Neural cell (in vitro differentiated cells): ENCODE data around the gene NFIA. TPM values are rescaled to one million over a fixed set of nuclear protein-coding genes. Genes with fewer than 3 reads are reported as not detected.

Source experiments
- H2AFZ ChIP-seq: fragments of 200-600, 300-800 bp; sonication (generic), shearing (Covaris generic); 2 replicates; pipeline ENCODE4 v1.6.0; 2014; ENCODE audit warnings: low read depth, mild to moderate bottlenecking, antibody characterized with exemption, low read length, moderate library complexity
- H3F3A ChIP-seq: fragments of 200-600 bp; shearing (Covaris generic); 2 replicates; pipeline ENCODE4 v1.6.1; 2016; ENCODE audit warnings: mild to moderate bottlenecking, moderate library complexity, mixed read lengths, antibody characterized with exemption, low read length; ENCODE audit not compliant: insufficient read depth, poor library complexity, severe bottlenecking
- H3K27ac ChIP-seq: fragments of 200-600, 300-800 bp; sonication (generic), shearing (Covaris generic); 2 replicates; pipeline ENCODE4 v1.5.1; 2014; ENCODE audit warnings: mild to moderate bottlenecking, low read length, moderate library complexity
- H3K27me3 ChIP-seq: fragments of 300-800, 200-600 bp; sonication (generic), shearing (Covaris generic); 2 replicates; pipeline ENCODE4 v1.6.0; 2014; ENCODE audit warnings: mild to moderate bottlenecking, low read depth, low read length, moderate library complexity; ENCODE audit not compliant: insufficient read depth
- H3K36me3 ChIP-seq: fragments of 300-800, 200-600 bp; sonication (generic), shearing (Covaris generic); 2 replicates; pipeline ENCODE4 v1.5.1; 2014; ENCODE audit warnings: mild to moderate bottlenecking, antibody characterized with exemption, low read length, moderate library complexity; ENCODE audit not compliant: insufficient read depth
- H3K4me2 ChIP-seq: fragments of 300-800, 200-600 bp; sonication (generic), shearing (Covaris generic); 2 replicates; pipeline ENCODE4 v1.6.0; 2014; ENCODE audit warnings: mild to moderate bottlenecking, low read length
- H3K4me3 ChIP-seq: fragments of 300-800, 200-600 bp; sonication (generic), shearing (Covaris generic); 2 replicates; pipeline ENCODE4 v1.5.1; 2014; ENCODE audit warnings: mild to moderate bottlenecking, low read length, moderate library complexity
- H3K79me2 ChIP-seq: fragments of 200-600 bp; shearing (Covaris generic); replicated peaks from 2 replicates; pipeline ENCODE4 v1.6.0; 2014; ENCODE audit warnings: mild to moderate bottlenecking, low read length, moderate library complexity; ENCODE audit not compliant: insufficient read depth
- H3K9ac ChIP-seq: fragments of 300-800, 200-600 bp; sonication (generic), shearing (Covaris generic); 2 replicates; pipeline ENCODE4 v1.6.1; 2016; ENCODE audit warnings: mild to moderate bottlenecking, low read length, mixed read lengths
- H3K9me2 ChIP-seq: fragments of 200-600 bp; shearing (Covaris generic); 2 replicates; pipeline ENCODE4 v1.6.1; 2016; ENCODE audit warnings: mild to moderate bottlenecking, low read length, mixed read lengths; ENCODE audit not compliant: insufficient read depth
- H3K9me3 ChIP-seq: fragments of 200-600, 300-800 bp; sonication (generic), shearing (Covaris generic); 2 replicates; pipeline ENCODE4 v1.6.1; 2016; ENCODE audit warnings: mild to moderate bottlenecking, mixed run types, low read length, moderate library complexity, mixed read lengths
- H4K20me1 ChIP-seq: fragments of 200-600 bp; shearing (Covaris generic); 2 replicates; pipeline ENCODE4 v1.6.1; 2016; ENCODE audit warnings: mild to moderate bottlenecking, mixed run types; ENCODE audit not compliant: insufficient read depth
- EP300 ChIP-seq: fragments of 450-650 bp; conservative IDR thresholded peaks from 2 replicates; pipeline ENCODE4 v1.6.1; 2014; ENCODE audit warnings: antibody characterized with exemption, mild to moderate bottlenecking, moderate library complexity; ENCODE audit not compliant: poor library complexity, severe bottlenecking
- EZH2 ChIP-seq: fragments of 200-600, 300-800 bp; shearing (Covaris generic), sonication (generic); IDR thresholded peaks from 2 replicates; pipeline ENCODE4 v1.6.1; 2014; ENCODE audit warnings: antibody characterized with exemption, low read length, borderline replicate concordance, mild to moderate bottlenecking; ENCODE audit not compliant: insufficient read depth, poor library complexity, severe bottlenecking
- MXI1 ChIP-seq: fragments of 450-650 bp; conservative IDR thresholded peaks from 2 replicates; pipeline ENCODE4 v1.6.1; 2014; ENCODE audit warnings: antibody characterized with exemption, mild to moderate bottlenecking; ENCODE audit not compliant: poor library complexity, severe bottlenecking
- POLR2AphosphoS5 ChIP-seq: IDR thresholded peaks from 2 replicates; pipeline ENCODE4 v1.6.1; 2012
- RAD21 ChIP-seq: fragments of 450-650 bp; conservative IDR thresholded peaks from 2 replicates; pipeline ENCODE4 v1.6.1; 2014; ENCODE audit warnings: antibody characterized with exemption, mild to moderate bottlenecking, moderate library complexity
- SMC3 ChIP-seq: fragments of 450-650 bp; conservative IDR thresholded peaks from 2 replicates; pipeline ENCODE4 v1.6.1; 2014; ENCODE audit warnings: antibody characterized with exemption, mild to moderate bottlenecking, moderate library complexity; ENCODE audit not compliant: poor library complexity
- TAF1 ChIP-seq: IDR thresholded peaks from 2 replicates; pipeline ENCODE4 v1.6.1; 2012; ENCODE audit warnings: low read depth
- polyA plus RNA-seq: library from polyadenylated mRNA; depleted of rRNA; stranded (reverse); fragments of >200 nt; gene quantifications from 2 replicates; pipeline ENCODE4 v1.2.3, GENCODE V29; 2014
- TF ChIP-seq, protein P1 (sequence below): IDR thresholded peaks from 2 replicates; pipeline ENCODE4 v1.6.1; 2012; ENCODE audit warnings: borderline replicate concordance
- TF ChIP-seq, protein P2 (sequence below): fragments of 450-650 bp; IDR thresholded peaks from 2 replicates; pipeline ENCODE4 v1.5.1; 2014; ENCODE audit warnings: antibody characterized with exemption, mild to moderate bottlenecking, moderate library complexity; ENCODE audit not compliant: poor library complexity, severe bottlenecking

The NFIA gene
- polyA plus RNA-seq, 1 donor from 2014 or later = 0.47 TPM

DNA sequence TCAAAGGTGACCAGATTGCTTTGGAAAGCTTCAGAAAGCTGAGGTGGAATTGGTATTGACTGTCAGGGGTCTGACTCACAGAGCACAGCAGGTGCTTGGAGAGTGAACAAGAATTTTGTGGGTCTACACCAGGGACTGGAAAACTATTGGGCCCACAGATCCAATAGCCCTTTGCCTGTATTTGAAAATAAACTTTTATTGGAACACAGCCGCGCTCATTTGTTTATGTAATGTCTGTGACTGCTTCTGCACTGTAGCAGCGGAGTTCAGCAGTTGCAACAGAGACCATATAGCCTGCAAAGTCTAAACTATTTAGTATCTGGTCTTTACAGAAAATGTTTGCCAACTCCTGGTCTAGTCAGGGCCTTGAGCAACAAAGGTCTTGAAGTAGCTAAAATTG is 315.6 kb downstream of the NFIA start:
- no peaks in the 10 kb centered on the region for H4K20me1 ChIP-seq
- no peak overlapping the region for H3K4me3 ChIP-seq
- H3K27me3 ChIP-seq = no peaks in the 10 kb centered on the region
- H3K9me2 ChIP-seq = no peaks in the 10 kb centered on the region
- no peaks in the 10 kb centered on the region for H3K9me3 ChIP-seq
- no peak overlapping the region for H3K27ac ChIP-seq
- H3K79me2 ChIP-seq = no peaks in the 10 kb centered on the region
- no peaks in the 10 kb centered on the region for H3K36me3 ChIP-seq
- no peak for TF ChIP-seq POLR2AphosphoS5
- TF ChIP-seq SMC3 = no peak
- TF ChIP-seq EP300 = no peak
- TF ChIP-seq TAF1 = no peak
- no peak for TF ChIP-seq EZH2
- no peak for TF ChIP-seq RAD21
- TF ChIP-seq, protein P1, sequence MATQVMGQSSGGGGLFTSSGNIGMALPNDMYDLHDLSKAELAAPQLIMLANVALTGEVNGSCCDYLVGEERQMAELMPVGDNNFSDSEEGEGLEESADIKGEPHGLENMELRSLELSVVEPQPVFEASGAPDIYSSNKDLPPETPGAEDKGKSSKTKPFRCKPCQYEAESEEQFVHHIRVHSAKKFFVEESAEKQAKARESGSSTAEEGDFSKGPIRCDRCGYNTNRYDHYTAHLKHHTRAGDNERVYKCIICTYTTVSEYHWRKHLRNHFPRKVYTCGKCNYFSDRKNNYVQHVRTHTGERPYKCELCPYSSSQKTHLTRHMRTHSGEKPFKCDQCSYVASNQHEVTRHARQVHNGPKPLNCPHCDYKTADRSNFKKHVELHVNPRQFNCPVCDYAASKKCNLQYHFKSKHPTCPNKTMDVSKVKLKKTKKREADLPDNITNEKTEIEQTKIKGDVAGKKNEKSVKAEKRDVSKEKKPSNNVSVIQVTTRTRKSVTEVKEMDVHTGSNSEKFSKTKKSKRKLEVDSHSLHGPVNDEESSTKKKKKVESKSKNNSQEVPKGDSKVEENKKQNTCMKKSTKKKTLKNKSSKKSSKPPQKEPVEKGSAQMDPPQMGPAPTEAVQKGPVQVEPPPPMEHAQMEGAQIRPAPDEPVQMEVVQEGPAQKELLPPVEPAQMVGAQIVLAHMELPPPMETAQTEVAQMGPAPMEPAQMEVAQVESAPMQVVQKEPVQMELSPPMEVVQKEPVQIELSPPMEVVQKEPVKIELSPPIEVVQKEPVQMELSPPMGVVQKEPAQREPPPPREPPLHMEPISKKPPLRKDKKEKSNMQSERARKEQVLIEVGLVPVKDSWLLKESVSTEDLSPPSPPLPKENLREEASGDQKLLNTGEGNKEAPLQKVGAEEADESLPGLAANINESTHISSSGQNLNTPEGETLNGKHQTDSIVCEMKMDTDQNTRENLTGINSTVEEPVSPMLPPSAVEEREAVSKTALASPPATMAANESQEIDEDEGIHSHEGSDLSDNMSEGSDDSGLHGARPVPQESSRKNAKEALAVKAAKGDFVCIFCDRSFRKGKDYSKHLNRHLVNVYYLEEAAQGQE = no peak
- TF ChIP-seq, protein P2, sequence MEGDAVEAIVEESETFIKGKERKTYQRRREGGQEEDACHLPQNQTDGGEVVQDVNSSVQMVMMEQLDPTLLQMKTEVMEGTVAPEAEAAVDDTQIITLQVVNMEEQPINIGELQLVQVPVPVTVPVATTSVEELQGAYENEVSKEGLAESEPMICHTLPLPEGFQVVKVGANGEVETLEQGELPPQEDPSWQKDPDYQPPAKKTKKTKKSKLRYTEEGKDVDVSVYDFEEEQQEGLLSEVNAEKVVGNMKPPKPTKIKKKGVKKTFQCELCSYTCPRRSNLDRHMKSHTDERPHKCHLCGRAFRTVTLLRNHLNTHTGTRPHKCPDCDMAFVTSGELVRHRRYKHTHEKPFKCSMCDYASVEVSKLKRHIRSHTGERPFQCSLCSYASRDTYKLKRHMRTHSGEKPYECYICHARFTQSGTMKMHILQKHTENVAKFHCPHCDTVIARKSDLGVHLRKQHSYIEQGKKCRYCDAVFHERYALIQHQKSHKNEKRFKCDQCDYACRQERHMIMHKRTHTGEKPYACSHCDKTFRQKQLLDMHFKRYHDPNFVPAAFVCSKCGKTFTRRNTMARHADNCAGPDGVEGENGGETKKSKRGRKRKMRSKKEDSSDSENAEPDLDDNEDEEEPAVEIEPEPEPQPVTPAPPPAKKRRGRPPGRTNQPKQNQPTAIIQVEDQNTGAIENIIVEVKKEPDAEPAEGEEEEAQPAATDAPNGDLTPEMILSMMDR = no peak
- H3F3A ChIP-seq = no peaks in the 10 kb centered on the region
- no peak overlapping the region for H2AFZ ChIP-seq
- H3K4me2 ChIP-seq = no peak overlapping the region
- no peak overlapping the region for H3K9ac ChIP-seq

- no peaks in the 10 kb centered on the region for H3F3A ChIP-seq
Observed at GRCh38 chr1:61399199-61399598, 316.8 kb downstream of the NFIA start.

More at GRCh38 chr1:61399199-61399598, 316.8 kb downstream of the NFIA start:
- no peaks in the 10 kb centered on the region for H3K9me2 ChIP-seq
- no peak overlapping the region for H3K9ac ChIP-seq
- no peaks in the 10 kb centered on the region for H3K79me2 ChIP-seq
- no peak overlapping the region for H2AFZ ChIP-seq
- no peaks in the 10 kb centered on the region for H3K27me3 ChIP-seq
- no peak overlapping the region for H3K4me3 ChIP-seq
- TF ChIP-seq RAD21 = no peak
- TF ChIP-seq, protein P2 = no peak
- TF ChIP-seq EP300 = no peak
- no peak for TF ChIP-seq MXI1
- TF ChIP-seq, protein P1 = no peak
- no peak for TF ChIP-seq EZH2
- TF ChIP-seq POLR2AphosphoS5 = no peak
- no peaks in the 10 kb centered on the region for H3K36me3 ChIP-seq
- no peak overlapping the region for H3K4me2 ChIP-seq
- no peak overlapping the region for H3K27ac ChIP-seq
- no peaks in the 10 kb centered on the region for H3K9me3 ChIP-seq
- H4K20me1 ChIP-seq = no peaks in the 10 kb centered on the region
